A673 (cell line): ENCODE data around the gene LNP1. TPM values are rescaled to one million over a fixed set of nuclear protein-coding genes. Genes with fewer than 3 reads are reported as not detected.

Source experiments
- BruUV-seq: library from RNA; stranded (reverse); fragments of 400-500 nt; replicated peaks from 2 replicates; lab custom pipeline; 2021; lab: Mats Ljungman, UMichigan
- CTCF ChIA-PET: fragments of 300-600 bp; sonication (Branson Sonifier 250); formaldehyde crosslinking; loops from one replicate; lab custom pipeline; 2022; ENCODE audit warnings: antibody characterized with exemption; lab: Charles Lee
- POLR2A ChIA-PET: fragments of 300-600 bp; sonication (Branson Sonifier 250); formaldehyde crosslinking; loops from one replicate; lab custom pipeline; 2022; ENCODE audit warnings: antibody characterized with exemption; ENCODE audit not compliant: low non-redundant PET; lab: Charles Lee
- DNase-seq: peaks from one replicate; pipeline ENCODE4 v3.0.0-alpha.2; 2015; ENCODE audit warnings: low spot score
- H3K27ac ChIP-seq: fragments of 200-600 bp; sonication (generic); 2 replicates; pipeline ENCODE4 v1.5.1; 2016; ENCODE audit warnings: mixed run types, low read depth, mild to moderate bottlenecking, mixed read lengths, antibody characterized with exemption, low read length; ENCODE audit not compliant: poor library complexity, severe bottlenecking
- H3K27me3 ChIP-seq: fragments of 200-600 bp; sonication (generic); replicated peaks from 2 replicates; pipeline ENCODE4 v1.6.1; 2017; ENCODE audit warnings: mixed run types, low read depth, mild to moderate bottlenecking, mixed read lengths, antibody characterized with exemption, low read length; ENCODE audit not compliant: insufficient read depth, poor library complexity
- H3K36me3 ChIP-seq: fragments of 200-600 bp; sonication (generic); 2 replicates; pipeline ENCODE4 v1.6.1; 2016; ENCODE audit warnings: mixed run types, mild to moderate bottlenecking, mixed read lengths, antibody characterized with exemption, low read length; ENCODE audit not compliant: insufficient read depth, poor library complexity, severe bottlenecking
- H3K4me1 ChIP-seq: fragments of 200-600 bp; sonication (generic); 2 replicates; pipeline ENCODE4 v1.6.1; 2017; ENCODE audit warnings: mixed run types, mild to moderate bottlenecking, mixed read lengths, antibody characterized with exemption, low read length; ENCODE audit not compliant: insufficient read depth, poor library complexity, severe bottlenecking
- H3K4me3 ChIP-seq: fragments of 200-600 bp; sonication (generic); 2 replicates; pipeline ENCODE4 v1.5.1; 2016; ENCODE audit warnings: low read depth, mixed run types, mild to moderate bottlenecking, mixed read lengths, low read length; ENCODE audit not compliant: poor library complexity, severe bottlenecking
- H3K9me3 ChIP-seq: fragments of 200-600 bp; sonication (generic); 2 replicates; pipeline ENCODE4 v1.6.1; 2016; ENCODE audit warnings: mixed run types, low read depth, mild to moderate bottlenecking, mixed read lengths, antibody characterized with exemption, low read length; ENCODE audit not compliant: poor library complexity, severe bottlenecking
- EZH2 ChIP-seq: fragments of 200-600 bp; sonication (generic); IDR thresholded peaks from 2 replicates; pipeline ENCODE4 v1.6.1; 2017; ENCODE audit warnings: borderline replicate concordance, low read depth, mild to moderate bottlenecking, mixed read lengths, antibody characterized with exemption, low read length; ENCODE audit not compliant: poor library complexity, severe bottlenecking
- intact Hi-C: fragments of 100-400 bp; cut with micrococcal nuclease; formaldehyde crosslinking; loops from one replicate; pipeline ENCODE4 v1.10.0; 2022; ENCODE audit not compliant: unreplicated experiment
- total RNA-seq: library from RNA; stranded (reverse); gene quantifications from 2 replicates; pipeline ENCODE4 v1.2.3, GENCODE V29; 2021
- TF ChIP-seq, protein P1 (sequence below): fragments of 300-800, 200-600 bp; sonication (generic); conservative IDR thresholded peaks from 2 replicates; pipeline ENCODE4 v1.5.1; 2017; ENCODE audit warnings: low read depth, mild to moderate bottlenecking, antibody characterized with exemption, low read length, moderate library complexity, mixed read lengths

The LNP1 gene
- total RNA-seq, 1 experiment from 2014 or later = 4.3 TPM

DNA sequence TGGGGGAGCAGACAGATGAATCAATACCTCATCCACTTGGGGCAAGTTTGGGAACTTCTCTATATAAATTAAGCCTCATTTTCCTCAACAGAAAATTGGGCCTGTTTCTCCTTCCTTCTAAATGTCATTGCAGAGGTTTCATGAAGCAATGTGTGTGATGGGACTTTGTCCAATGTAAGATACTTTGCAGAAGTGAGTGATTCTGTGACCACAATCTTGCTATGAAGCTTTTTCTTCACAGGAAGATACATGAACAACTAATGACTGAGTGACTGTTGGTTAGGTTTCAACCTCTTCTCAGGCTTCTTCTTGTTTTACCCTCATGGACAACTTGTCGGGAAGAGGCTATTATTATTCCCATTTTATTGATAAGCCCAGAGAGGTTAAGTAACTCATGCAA, 102.1 kb downstream of the LNP1 start:
- TF ChIP-seq, protein P1, sequence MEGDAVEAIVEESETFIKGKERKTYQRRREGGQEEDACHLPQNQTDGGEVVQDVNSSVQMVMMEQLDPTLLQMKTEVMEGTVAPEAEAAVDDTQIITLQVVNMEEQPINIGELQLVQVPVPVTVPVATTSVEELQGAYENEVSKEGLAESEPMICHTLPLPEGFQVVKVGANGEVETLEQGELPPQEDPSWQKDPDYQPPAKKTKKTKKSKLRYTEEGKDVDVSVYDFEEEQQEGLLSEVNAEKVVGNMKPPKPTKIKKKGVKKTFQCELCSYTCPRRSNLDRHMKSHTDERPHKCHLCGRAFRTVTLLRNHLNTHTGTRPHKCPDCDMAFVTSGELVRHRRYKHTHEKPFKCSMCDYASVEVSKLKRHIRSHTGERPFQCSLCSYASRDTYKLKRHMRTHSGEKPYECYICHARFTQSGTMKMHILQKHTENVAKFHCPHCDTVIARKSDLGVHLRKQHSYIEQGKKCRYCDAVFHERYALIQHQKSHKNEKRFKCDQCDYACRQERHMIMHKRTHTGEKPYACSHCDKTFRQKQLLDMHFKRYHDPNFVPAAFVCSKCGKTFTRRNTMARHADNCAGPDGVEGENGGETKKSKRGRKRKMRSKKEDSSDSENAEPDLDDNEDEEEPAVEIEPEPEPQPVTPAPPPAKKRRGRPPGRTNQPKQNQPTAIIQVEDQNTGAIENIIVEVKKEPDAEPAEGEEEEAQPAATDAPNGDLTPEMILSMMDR = no peak
- TF ChIP-seq EZH2 = no peak
- DNase-seq = no peak
- no peak overlapping the region for H3K4me3 ChIP-seq
- no peaks in the 10 kb centered on the region for H3K36me3 ChIP-seq
- ChIA-PET CTCF (no interaction called here), POLR2A (no interaction called here)
- no peaks in the 10 kb centered on the region for H3K4me1 ChIP-seq
- BruUV-seq = no TSS peak
- no peaks in the 10 kb centered on the region for H3K9me3 ChIP-seq
- H3K27me3 ChIP-seq = no peaks in the 10 kb centered on the region
- intact Hi-C loops = no loop called here
- no peak overlapping the region for H3K27ac ChIP-seq

Other genes with a start within 250 kb of the LNP1 start
- gene TBC1D23, start 140.5 kb upstream of the LNP1 start, total RNA-seq = 28.1 and 32.4 TPM in 2 replicates
- gene NIT2, start 66.8 kb upstream of the LNP1 start, total RNA-seq = 57.0 and 61.5 TPM in 2 replicates
- gene TOMM70, start 450 bp upstream of the LNP1 start, total RNA-seq = 54.4 and 55.1 TPM in 2 replicates
- 3.4 and 5.0 TPM in 2 replicates for gene TMEM45A, start 91.1 kb downstream of the LNP1 start, total RNA-seq
- 2.4 and 2.7 TPM in 2 replicates for gene ADGRG7, start 208.1 kb downstream of the LNP1 start, total RNA-seq